HG02759 (cell line): ENCODE measurements around the gene GRIK4.
A peak's percentile ranks its signal among the peaks of the same experiment; 100 is the strongest.

Source experiments
- ATAC-seq: cut with Tn5 transposase; IDR thresholded peaks from one replicate; pipeline ENCODE4 v1.9.1; 2021; ENCODE audit warnings: mild to moderate bottlenecking, moderate library complexity; ENCODE audit not compliant: unreplicated experiment

GRIK4 gene

GRCh38 chr11:120929090-120929489, 417.5 kb downstream of the GRIK4 start:
- ATAC-seq = no peak

- ATAC-seq = no peak
Measured at GRCh38 chr11:120929664-120930154, 418.2 kb downstream of the GRIK4 start.

- ATAC-seq = no peak
Measured at GRCh38 chr11:120931057-120931779, 419.7 kb downstream of the GRIK4 start.

GRCh38 chr11:120932305-120932915, 420.9 kb downstream of the GRIK4 start:
- ATAC-seq = no peak

- no peak for ATAC-seq
Measured at GRCh38 chr11:120936356-120936755, 424.8 kb downstream of the GRIK4 start.

- no peak for ATAC-seq
Measured at GRCh38 chr11:120937501-120937900, 426.0 kb downstream of the GRIK4 start.

GRCh38 chr11:120938260-120938659, 426.7 kb downstream of the GRIK4 start:
- no peak for ATAC-seq

- no peak for ATAC-seq
Measured at GRCh38 chr11:120940160-120940848, 428.8 kb downstream of the GRIK4 start.

GRCh38 chr11:120941000-120941399, 429.5 kb downstream of the GRIK4 start:
- no peak for ATAC-seq

- no peak for ATAC-seq
Measured at GRCh38 chr11:120942701-120943100, 431.2 kb downstream of the GRIK4 start.

- no peak for ATAC-seq
Measured at GRCh38 chr11:120945042-120945441, 433.5 kb downstream of the GRIK4 start.

- ATAC-seq = no peak
Measured at GRCh38 chr11:120950880-120951279, 439.3 kb downstream of the GRIK4 start.

- peak; percentile 44 for ATAC-seq
Measured at GRCh38 chr11:120952461-120953434, 441.2 kb downstream of the GRIK4 start.

- ATAC-seq = no peak
Measured at GRCh38 chr11:120954381-120954780, 442.8 kb downstream of the GRIK4 start.

- ATAC-seq = no peak
Measured at GRCh38 chr11:120956710-120957495, 445.4 kb downstream of the GRIK4 start.

GRCh38 chr11:120958185-120958584, 446.6 kb downstream of the GRIK4 start:
- no peak for ATAC-seq

- no peak for ATAC-seq
Measured at GRCh38 chr11:120959189-120959588, 447.6 kb downstream of the GRIK4 start.

GRCh38 chr11:120964857-120965256, 453.3 kb downstream of the GRIK4 start:
- ATAC-seq = no peak

- ATAC-seq = no peak
Measured at GRCh38 chr11:120966840-120967239, 455.3 kb downstream of the GRIK4 start.

GRCh38 chr11:120969993-120970392, 458.4 kb downstream of the GRIK4 start:
- no peak for ATAC-seq
